Middle frontal gyrus (tissue), 1 donor: ENCODE results near the gene ARHGAP15.
"Not testable (repeated sequence)": the region's sequence is repeated elsewhere in the genome, so short reads cannot be mapped to it uniquely, and the experiment has no call there.

ENCODE experiments used
- DNase-seq: peaks from one replicate; pipeline ENCODE4 v3.0.0-alpha.2; 2015; ENCODE audit warnings: low spot score; ENCODE audit errors: extremely low spot score

ARHGAP15 gene

GRCh38 chr2:143524559-143525401 is 395.6 kb downstream of the ARHGAP15 start:
- DNase-seq, result no peak

DNA sequence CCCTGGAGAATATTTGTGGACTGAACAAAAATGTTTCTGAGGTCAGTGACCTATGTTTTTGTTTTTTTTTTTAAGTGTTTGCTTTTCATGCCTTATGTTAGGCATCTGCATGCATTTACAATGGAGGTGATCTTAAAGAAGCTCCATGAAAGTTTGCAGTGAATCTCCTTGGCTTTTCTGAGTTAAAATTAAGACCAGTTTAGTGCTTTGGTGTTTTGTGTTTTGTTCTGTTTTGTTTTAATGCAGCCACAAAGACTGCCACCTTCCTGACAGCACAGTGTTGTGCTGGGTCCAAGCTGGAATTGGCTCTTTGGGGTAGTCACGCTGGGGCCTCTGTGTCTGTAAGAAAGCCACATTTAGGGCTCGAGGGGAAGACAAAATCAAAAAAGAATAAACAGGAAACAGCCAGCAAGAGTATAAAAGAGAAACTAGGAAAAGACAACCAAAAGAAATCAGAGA is 396.2 kb downstream of the ARHGAP15 start:
- no peak for DNase-seq

- no peak for DNase-seq
Measured at GRCh38 chr2:143526498-143526897, 397.3 kb downstream of the ARHGAP15 start.

GRCh38 chr2:143528021-143528420 is 398.8 kb downstream of the ARHGAP15 start:
- DNase-seq, result no peak

DNA sequence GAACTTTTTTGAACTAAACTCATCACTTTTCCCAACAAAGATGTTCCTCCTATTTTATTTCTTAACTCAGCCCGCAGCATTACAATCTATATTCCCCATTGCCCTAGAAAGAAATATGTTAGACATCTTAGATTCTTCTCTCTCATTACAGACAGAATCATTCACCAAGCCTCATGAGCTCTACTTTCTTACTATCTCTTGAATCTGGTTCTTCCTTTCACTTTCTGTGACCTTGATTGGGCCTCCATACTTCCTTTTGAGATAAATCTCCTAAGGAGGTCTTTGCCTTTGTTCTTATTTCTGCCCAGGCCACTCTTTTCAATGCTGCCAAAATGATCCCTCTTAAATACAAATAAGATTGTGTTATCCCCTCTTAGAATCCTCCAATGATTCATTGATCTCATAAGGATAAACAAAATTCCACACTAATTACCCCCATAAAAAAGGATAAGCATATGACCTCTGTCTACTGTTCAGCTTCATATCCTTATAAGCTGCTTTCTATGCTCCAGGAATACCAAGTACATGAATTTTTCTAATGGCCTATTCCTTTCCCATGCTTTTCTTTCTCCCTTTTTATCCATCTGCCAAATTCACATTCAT is 400.0 kb downstream of the ARHGAP15 start:
- no peak for DNase-seq

GRCh38 chr2:143530758-143531157 is 401.5 kb downstream of the ARHGAP15 start:
- no peak for DNase-seq

GRCh38 chr2:143532061-143532460 is 402.8 kb downstream of the ARHGAP15 start:
- DNase-seq, result no peak

GRCh38 chr2:143533846-143534245 is 404.6 kb downstream of the ARHGAP15 start:
- DNase-seq, result no peak

GRCh38 chr2:143535802-143536201 is 406.6 kb downstream of the ARHGAP15 start:
- no peak for DNase-seq

GRCh38 chr2:143541899-143542298 is 412.7 kb downstream of the ARHGAP15 start:
- not testable (repeated sequence) for DNase-seq

GRCh38 chr2:143545059-143545948 is 416.1 kb downstream of the ARHGAP15 start:
- DNase-seq, result no peak

- DNase-seq, result no peak
Measured at GRCh38 chr2:143545949-143546255, 416.7 kb downstream of the ARHGAP15 start.

GRCh38 chr2:143548032-143548431 is 418.8 kb downstream of the ARHGAP15 start:
- DNase-seq, result no peak

DNA sequence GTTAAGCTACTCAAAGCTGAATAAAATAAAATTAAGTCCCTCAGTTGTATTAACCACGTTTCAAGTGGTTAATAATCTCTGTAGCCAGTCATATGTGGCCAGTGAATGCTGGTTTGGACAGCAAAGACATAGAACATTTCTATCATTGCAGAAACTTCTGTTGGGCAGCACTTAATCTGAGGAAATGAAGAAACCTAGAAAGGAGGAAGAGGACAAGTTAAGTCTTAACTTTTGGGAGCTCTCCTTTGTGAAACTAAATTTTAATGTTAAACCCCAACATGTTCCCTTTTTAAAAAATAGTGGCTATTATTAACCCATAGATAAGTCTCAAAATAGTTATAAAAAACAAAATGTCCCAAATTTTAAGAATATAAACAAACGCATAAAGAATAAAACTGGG is 421.3 kb downstream of the ARHGAP15 start:
- DNase-seq, result no peak

- no peak for DNase-seq
Measured at GRCh38 chr2:143551971-143552650, 422.9 kb downstream of the ARHGAP15 start.

DNA sequence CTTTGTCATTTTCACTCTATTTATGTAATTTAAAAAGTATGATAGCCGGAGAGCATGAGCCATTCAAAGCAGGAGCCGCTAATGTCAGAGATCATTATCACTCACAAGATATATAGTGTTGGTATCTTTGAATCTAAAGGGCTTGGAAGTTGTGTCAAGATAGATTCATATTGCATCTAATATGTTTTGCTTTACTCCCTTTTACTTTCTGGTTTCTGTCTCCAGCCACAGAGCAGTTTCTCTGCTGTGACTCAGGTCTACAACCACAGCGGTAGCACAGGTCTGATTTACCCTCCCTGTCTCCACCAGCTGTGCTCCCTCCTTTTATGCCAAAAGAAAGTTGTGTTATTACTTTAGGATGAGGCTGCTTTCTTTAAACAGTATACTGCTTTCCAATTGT is 424.0 kb downstream of the ARHGAP15 start:
- no peak for DNase-seq

- no peak for DNase-seq
Measured at GRCh38 chr2:143558665-143559064, 429.4 kb downstream of the ARHGAP15 start.

- no peak for DNase-seq
Measured at GRCh38 chr2:143559147-143559546, 429.9 kb downstream of the ARHGAP15 start.

DNA sequence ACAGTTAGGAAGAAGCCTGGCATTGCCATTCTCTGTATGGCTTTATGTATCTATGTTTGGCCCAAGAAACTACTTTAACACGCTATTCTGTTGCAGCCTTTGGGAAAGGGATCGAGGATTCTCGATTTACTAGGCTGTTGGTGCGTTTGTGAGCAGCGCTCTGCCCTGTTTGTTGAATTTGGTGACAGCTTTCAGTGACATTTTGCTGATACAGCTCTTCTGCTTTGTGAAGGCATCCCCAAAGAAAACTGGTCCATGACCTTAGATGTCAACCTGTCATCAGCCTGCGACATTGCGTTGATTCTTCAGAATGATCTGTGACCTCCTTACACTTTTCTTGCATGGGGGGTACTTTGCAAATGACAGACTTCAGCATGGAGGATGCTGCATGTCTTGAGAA is 431.5 kb downstream of the ARHGAP15 start:
- DNase-seq, result no peak

GRCh38 chr2:143564419-143564818 is 435.2 kb downstream of the ARHGAP15 start:
- DNase-seq, result no peak

GRCh38 chr2:143571747-143572146 is 442.5 kb downstream of the ARHGAP15 start:
- DNase-seq, result no peak
